Measurements from ENCODE around the gene ATP11A.

Gene ATP11A

GRCh38 chr13:112885782-112886268 is 196.0 kb downstream of the ATP11A start:
- TF ChIP-seq, protein P1, sequence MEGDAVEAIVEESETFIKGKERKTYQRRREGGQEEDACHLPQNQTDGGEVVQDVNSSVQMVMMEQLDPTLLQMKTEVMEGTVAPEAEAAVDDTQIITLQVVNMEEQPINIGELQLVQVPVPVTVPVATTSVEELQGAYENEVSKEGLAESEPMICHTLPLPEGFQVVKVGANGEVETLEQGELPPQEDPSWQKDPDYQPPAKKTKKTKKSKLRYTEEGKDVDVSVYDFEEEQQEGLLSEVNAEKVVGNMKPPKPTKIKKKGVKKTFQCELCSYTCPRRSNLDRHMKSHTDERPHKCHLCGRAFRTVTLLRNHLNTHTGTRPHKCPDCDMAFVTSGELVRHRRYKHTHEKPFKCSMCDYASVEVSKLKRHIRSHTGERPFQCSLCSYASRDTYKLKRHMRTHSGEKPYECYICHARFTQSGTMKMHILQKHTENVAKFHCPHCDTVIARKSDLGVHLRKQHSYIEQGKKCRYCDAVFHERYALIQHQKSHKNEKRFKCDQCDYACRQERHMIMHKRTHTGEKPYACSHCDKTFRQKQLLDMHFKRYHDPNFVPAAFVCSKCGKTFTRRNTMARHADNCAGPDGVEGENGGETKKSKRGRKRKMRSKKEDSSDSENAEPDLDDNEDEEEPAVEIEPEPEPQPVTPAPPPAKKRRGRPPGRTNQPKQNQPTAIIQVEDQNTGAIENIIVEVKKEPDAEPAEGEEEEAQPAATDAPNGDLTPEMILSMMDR (IDR thresholded peaks at IDR 0.05): no peak

- TF ChIP-seq, protein P1 (IDR thresholded peaks at IDR 0.05): no peak
Observed at GRCh38 chr13:112887151-112887550, 197.3 kb downstream of the ATP11A start.

DNA sequence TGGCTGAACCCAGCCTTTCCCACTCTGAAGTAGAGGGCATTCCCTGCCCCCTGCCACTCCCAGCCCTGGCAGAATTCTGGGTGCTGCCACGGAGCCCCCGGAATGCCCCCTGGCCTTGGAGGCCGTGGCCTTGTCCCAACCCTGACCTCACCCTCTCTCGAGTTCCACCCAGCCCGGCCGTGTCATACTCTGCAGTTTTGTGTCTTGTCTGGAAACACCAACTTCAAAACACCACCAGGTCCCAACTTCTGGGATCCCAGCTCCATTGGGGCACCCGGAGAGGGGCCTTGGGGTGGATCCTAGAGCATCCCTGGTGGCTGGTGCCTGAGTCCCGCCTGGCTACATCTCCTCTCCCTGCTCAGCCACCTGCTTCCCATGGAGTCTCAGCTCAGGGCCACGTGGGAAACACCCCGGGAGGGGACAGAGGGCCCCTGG is 197.7 kb downstream of the ATP11A start:
- TF ChIP-seq, protein P1 (IDR thresholded peaks at IDR 0.05): no peak

DNA sequence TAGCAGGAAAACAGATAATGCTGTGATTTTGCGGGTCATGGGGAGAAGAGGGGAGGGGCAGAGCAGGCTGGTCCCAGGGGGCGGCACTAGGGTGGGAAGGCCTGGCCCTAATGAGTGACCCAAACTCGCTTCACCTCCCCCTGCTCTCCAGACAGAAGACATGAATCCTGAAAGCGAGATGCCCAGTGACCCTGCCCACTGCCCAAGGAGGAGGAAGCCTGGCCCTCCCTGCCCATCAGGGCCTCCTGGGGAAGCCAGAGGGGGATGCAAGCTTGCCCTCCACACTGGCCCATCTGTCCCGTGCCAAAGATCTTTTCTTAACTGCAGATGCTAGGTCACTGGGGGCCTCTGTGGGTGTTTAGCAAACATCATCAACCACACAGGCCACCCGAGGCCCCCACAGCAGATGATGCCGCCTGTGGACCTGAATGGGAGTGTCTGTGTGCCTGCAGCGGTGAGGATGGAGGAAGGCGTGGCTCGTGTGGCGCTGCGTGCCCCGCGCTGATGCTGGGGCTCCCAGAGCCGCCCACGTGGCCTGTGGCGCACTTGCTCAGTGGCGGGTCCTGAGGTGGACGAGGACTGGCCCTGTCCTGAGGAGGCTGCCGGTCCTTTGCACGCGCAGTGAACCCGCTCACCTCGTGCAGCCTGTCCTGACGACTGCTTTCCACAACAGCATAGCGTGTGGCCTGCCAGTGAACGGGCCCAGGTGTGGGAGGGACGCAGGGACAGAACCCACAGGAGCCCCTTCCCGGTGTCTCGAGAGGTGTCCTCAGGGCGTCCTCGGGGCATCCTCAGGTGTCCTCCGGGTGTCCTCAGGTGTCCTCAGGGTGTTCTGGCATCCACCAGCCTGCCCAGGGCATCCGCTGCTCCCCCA is 198.6 kb downstream of the ATP11A start:
- TF ChIP-seq, protein P1 (IDR thresholded peaks at IDR 0.05): no peak

GRCh38 chr13:112889351-112890290 is 199.8 kb downstream of the ATP11A start:
- TF ChIP-seq, protein P1 (IDR thresholded peaks at IDR 0.05): no peak

- TF ChIP-seq, protein P1 (IDR thresholded peaks at IDR 0.05): no peak
Observed at GRCh38 chr13:112890316-112891145, 200.7 kb downstream of the ATP11A start.
